Vagina (tissue), 2 donors: Measurements from ENCODE around the gene C10orf105.

Experiments
- CTCF ChIP-seq, 3 experiments: fragments of 450-650 bp in 2 of 3; fragments of 200-600 bp in 1 of 3; sonication (generic) in 1 of 3; IDR thresholded peaks; one replicate each; pipeline ENCODE4 v1.5.1; 2017 to 2019; ENCODE audit warnings: antibody characterized with exemption in 3 of 3, mild to moderate bottlenecking in 2 of 3, moderate library complexity in 2 of 3
- POLR2A ChIP-seq, 2 donors: fragments of 450-650 bp; IDR thresholded peaks; one replicate each; pipeline ENCODE4 v1.6.1; 2017; ENCODE audit warnings: antibody characterized with exemption in 2 of 2, mild to moderate bottlenecking in 2 of 2, moderate library complexity in 2 of 2

- TF ChIP-seq CTCF (IDR thresholded peaks at IDR 0.05): no peak
- no peak for TF ChIP-seq POLR2A (IDR thresholded peaks at IDR 0.05)
Measured at GRCh38 chr10:71762324-71762723, 42.7 kb upstream of the C10orf105 start.
